Heart left ventricle (tissue), 16 donors: ENCODE results near the gene RFPL3. TPM values are rescaled to one million over a fixed set of nuclear protein-coding genes. Genes with fewer than 3 reads are reported as not detected.

ENCODE experiments used
- ATAC-seq, 4 donors: fragments of 200-7000 bp; cut with Tn5 transposase; one replicate each; pipeline ENCODE4 v1.9.1; 2020 to 2022; ENCODE audit warnings: moderate library complexity in 4 of 4, mild to moderate bottlenecking in 3 of 4, moderate number of reproducible peaks in 1 of 4
- DNase-seq, 5 donors: peaks; one replicate each; pipeline ENCODE4 v3.0.0-alpha.2; 2020
- H3K27ac ChIP-seq, 12 donors: fragments of 200-600 bp; sonication (generic) in 4 of 12; one replicate each; pipeline versions ENCODE4 v1.5.0 to v1.8.0; 2016 to 2022; ENCODE audit warnings: mild to moderate bottlenecking in 2 of 12
- H3K27me3 ChIP-seq, 9 donors: fragments of 200-600 bp; sonication (generic) in 2 of 9; one replicate each; pipeline versions ENCODE4 v1.5.1 to v1.8.0; 2016 to 2022; ENCODE audit warnings: mild to moderate bottlenecking in 3 of 9
- H3K36me3 ChIP-seq, 9 donors: fragments of 200-600 bp; sonication (generic) in 2 of 9; one replicate each; pipeline versions ENCODE4 v1.5.0 to v1.8.0; 2018 to 2022; ENCODE audit warnings: mild to moderate bottlenecking in 2 of 9
- H3K4me1 ChIP-seq, 12 donors: fragments of 200-600 bp; sonication (generic) in 4 of 12; one replicate each; pipeline versions ENCODE4 v1.5.0 to v1.8.0; 2016 to 2022; ENCODE audit warnings: mild to moderate bottlenecking in 3 of 12
- H3K4me3 ChIP-seq, 12 donors: fragments of 200-600 bp; sonication (generic) in 4 of 12; one replicate each; pipeline versions ENCODE4 v1.5.0 to v1.8.0; 2017 to 2022; ENCODE audit warnings: mild to moderate bottlenecking in 9 of 12, moderate library complexity in 4 of 12
- H3K9me3 ChIP-seq, 12 donors: fragments of 200-600 bp; sonication (generic) in 4 of 12; one replicate each; pipeline versions ENCODE4 v1.5.0 to v1.8.0; 2016 to 2022; ENCODE audit warnings: mild to moderate bottlenecking in 1 of 12
- POLR2A ChIP-seq, 2 donors: fragments of 450-650 bp; IDR thresholded peaks; one replicate each; pipeline ENCODE4 v1.6.1; 2017; ENCODE audit warnings: antibody characterized with exemption in 2 of 2, mild to moderate bottlenecking in 2 of 2, moderate library complexity in 2 of 2
- WGBS, 4 donors: extraction: QIAGEN DNeasy Blood & Tissue Kit in 2 of 4; methylation state at CpG; one replicate each; pipeline versions ENCODE4 v1.1.5 to v1.1.7; 2013 to 2018; 5-methylcytosine and 5-hydroxymethylcytosine counted together
- intact Hi-C, 10 donors: fragments of 100-400 bp; cut with DNase I; formaldehyde crosslinking; loops; one replicate each; pipeline versions ENCODE4 v1.11.1 to v1.14.2; 2022
- polyA plus RNA-seq, 2 donors: library from polyadenylated mRNA; stranded (reverse); fragments of 200-250 nt; gene quantifications; one replicate each; pipeline ENCODE4 v1.2.3, GENCODE V29; 2013
- total RNA-seq, 9 donors: library from RNA; depleted of rRNA in 2 of 9; stranded (reverse); fragments of >200 nt in 2 of 9; fragmentation: NEBNext Ultra II Directional in 3 of 9; extraction: Animal tissue kit (Norgen Biotek cat#: 25700) in 3 of 9; gene quantifications; one replicate each; pipeline versions ENCODE4 v1.1.0 to v1.2.4, GENCODE V29; 2016 to 2023
- TF ChIP-seq, protein P1 (sequence below), 12 donors: fragments of 200-600 bp; sonication (generic) in 4 of 12; IDR thresholded peaks; one replicate each; pipeline versions ENCODE4 v1.5.0 to v1.8.0; 2018 to 2022; ENCODE audit warnings: antibody characterized with exemption in 12 of 12, mild to moderate bottlenecking in 5 of 12
- donor health status: ischemic (EF 13 %, LVEDD 7.1; RV severe dilation, severe dysfunction).
- donor health status: healthy with polysubstance abuse.
- donor health status: DM: no; HTN: yes; CAD: no.
- donor health status: DM: no; HTN: no; CAD: no.
- donor health status: ischemic (EF 25% LVEDD 6.9; RV normal size, moderate dysfunction).
- donor health status: ischemic (EF 25% LVEDD 5.7; RV mildly dilated, moderate dysfunction).
- donor health status: healthy.
- donor health status: DM: yes; HTN: yes; CAD: no.
- donor health status: ischemic (EF 35%, LVEDD 5.7; RV mildly dilated, moderate dysfunction).
- donor health status: nonischemic (EF 11% LVEDD 7.7; RV severe dilation, severe dysfunction).
- donor health status: DM: yes; HTN: yes; CAD: no.
- donor health status: PGD.
- donor health status: ischemic (EF 29% LVEDD 5.4; RV normal size, mild dysfunction).
- donor health status: nonischemic (EF 23%, LVEDD 6.1; RV moderate dilation, normal function).

RFPL3 gene
- total and polyA plus RNA-seq, 11 donors = not detected

- H3K9me3 ChIP-seq = no peaks in the 10 kb centered on the region
- no peaks in the 10 kb centered on the region for H3K27me3 ChIP-seq
- WGBS, 4 donors = 73 to 79% (median 75%) methylated on average over 4 of the region's 4 CpGs
- no peak for ATAC-seq
- no peak for TF ChIP-seq POLR2A (IDR thresholded peaks at IDR 0.05)
- TF ChIP-seq, protein P1, sequence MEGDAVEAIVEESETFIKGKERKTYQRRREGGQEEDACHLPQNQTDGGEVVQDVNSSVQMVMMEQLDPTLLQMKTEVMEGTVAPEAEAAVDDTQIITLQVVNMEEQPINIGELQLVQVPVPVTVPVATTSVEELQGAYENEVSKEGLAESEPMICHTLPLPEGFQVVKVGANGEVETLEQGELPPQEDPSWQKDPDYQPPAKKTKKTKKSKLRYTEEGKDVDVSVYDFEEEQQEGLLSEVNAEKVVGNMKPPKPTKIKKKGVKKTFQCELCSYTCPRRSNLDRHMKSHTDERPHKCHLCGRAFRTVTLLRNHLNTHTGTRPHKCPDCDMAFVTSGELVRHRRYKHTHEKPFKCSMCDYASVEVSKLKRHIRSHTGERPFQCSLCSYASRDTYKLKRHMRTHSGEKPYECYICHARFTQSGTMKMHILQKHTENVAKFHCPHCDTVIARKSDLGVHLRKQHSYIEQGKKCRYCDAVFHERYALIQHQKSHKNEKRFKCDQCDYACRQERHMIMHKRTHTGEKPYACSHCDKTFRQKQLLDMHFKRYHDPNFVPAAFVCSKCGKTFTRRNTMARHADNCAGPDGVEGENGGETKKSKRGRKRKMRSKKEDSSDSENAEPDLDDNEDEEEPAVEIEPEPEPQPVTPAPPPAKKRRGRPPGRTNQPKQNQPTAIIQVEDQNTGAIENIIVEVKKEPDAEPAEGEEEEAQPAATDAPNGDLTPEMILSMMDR (IDR thresholded peaks at IDR 0.05) = no peak
- DNase-seq = no peak
- no peak overlapping the region for H3K27ac ChIP-seq
- H3K4me1 ChIP-seq = peaks cover 0 to under 1% (median 0%) of the 10 kb centered on the region in 12 donors
- H3K4me3 ChIP-seq = no peak overlapping the region
- H3K36me3 ChIP-seq = peaks cover 2 to 100% (median 100%) of the 10 kb centered on the region in 9 donors
- intact Hi-C loops = no loop called here
Measured at GRCh38 chr22:32401486-32401885, 43.8 kb downstream of the RFPL3 start.

GRCh38 chr22:32404021-32404420 is 46.4 kb downstream of the RFPL3 start:
- TF ChIP-seq POLR2A (IDR thresholded peaks at IDR 0.05) = no peak
- TF ChIP-seq, protein P1 (IDR thresholded peaks at IDR 0.05) = no peak
- DNase-seq = no peak
- Histone ChIP-seq H3K9me3 (no peaks in the 10 kb centered on the region), H3K36me3 (peaks cover 0 to 100% (median 98%) of the 10 kb centered on the region in 9 donors), H3K4me3 (no peak overlapping the region), H3K27ac (no peak overlapping the region), H3K4me1 (peaks cover 0 to 22% (median 0%) of the 10 kb centered on the region in 12 donors), H3K27me3 (no peaks in the 10 kb centered on the region)
- ATAC-seq = no peak
- intact Hi-C loops = no loop called here
- 69 to 86% (median 83%) methylated on average over 2 of the region's 2 CpGs for WGBS, 4 donors

- Histone ChIP-seq H3K36me3 (peaks cover 0 to 72% (median 66%) of the 10 kb centered on the region in 9 donors), H3K4me1 (peaks cover 0 to 49% (median 15%) of the 10 kb centered on the region in 12 donors), H3K27me3 (no peaks in the 10 kb centered on the region), H3K9me3 (no peaks in the 10 kb centered on the region), H3K27ac (peak overlapping the region in 1 of 12 donors; percentile 73), H3K4me3 (no peak overlapping the region)
- DNase-seq = no peak
- WGBS, 4 donors = 82 to 95% (median 91%) methylated on average over 3 of the region's 3 CpGs
- no peak for TF ChIP-seq POLR2A (IDR thresholded peaks at IDR 0.05)
- TF ChIP-seq, protein P1 (IDR thresholded peaks at IDR 0.05) = no peak
- no peak for ATAC-seq
- intact Hi-C loops = loop anchor here in 1 of 10 donors (5.0 kb wide), 1 partner anchor 425 kb away; no protein-coding TSS in a partner anchor
Measured at GRCh38 chr22:32407312-32407711, 49.6 kb downstream of the RFPL3 start.

DNA sequence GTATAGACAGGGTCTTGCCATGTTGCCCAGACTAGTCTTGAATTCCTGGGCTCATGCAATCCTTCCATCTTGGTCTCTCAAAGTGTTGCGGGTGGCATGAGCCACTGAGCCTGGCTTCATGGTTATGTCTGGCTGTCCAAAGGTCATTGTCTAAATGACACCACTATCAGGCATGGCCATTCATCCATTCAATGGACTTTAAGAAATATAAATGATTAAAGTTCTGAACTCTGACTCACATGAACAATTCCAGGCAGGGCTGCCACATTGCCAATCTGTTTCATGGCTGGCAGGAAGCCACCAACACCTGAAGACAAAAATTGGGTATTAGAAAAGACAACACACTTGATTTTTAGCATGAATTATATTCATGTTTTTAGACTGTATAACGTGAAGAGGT is 50.3 kb downstream of the RFPL3 start:
- H3K27ac ChIP-seq = peak overlapping the region in 1 of 12 donors; percentile 73
- no peak for DNase-seq
- H3K9me3 ChIP-seq = no peaks in the 10 kb centered on the region
- TF ChIP-seq POLR2A (IDR thresholded peaks at IDR 0.05) = no peak
- TF ChIP-seq, protein P1 (IDR thresholded peaks at IDR 0.05) = no peak
- H3K4me1 ChIP-seq = peaks cover 0 to 54% (median 17%) of the 10 kb centered on the region in 12 donors
- no peak for ATAC-seq
- peaks cover 0 to 66% (median 60%) of the 10 kb centered on the region in 9 donors for H3K36me3 ChIP-seq
- WGBS, 4 donors = 49 to 52% (median 50%) methylated on average over 2 of the region's 2 CpGs
- H3K27me3 ChIP-seq = no peaks in the 10 kb centered on the region
- H3K4me3 ChIP-seq = no peak overlapping the region
- intact Hi-C loops = loop anchor here in 1 of 10 donors (5.0 kb wide), 1 partner anchor 424 kb away; no protein-coding TSS in a partner anchor
